ENCODE results near the gene PCDH9. TPM values are rescaled to one million over a fixed set of nuclear protein-coding genes. Genes with fewer than 3 reads are reported as not detected.

PCDH9 gene
- total RNA-seq: 8.4 TPM in 2 replicates

GRCh38 chr13:67229481-67230403 lies at the start of gene PCDH9:
TSS of gene PCDH9 (minus strand) at chr13:67230336. CDS start at chr13:67228440, 1,896 bp downstream.

Measured in pericardium fibroblast (primary cell).